B cell (primary cell): Measurements from ENCODE around the gene PEPD. TPM values are rescaled to one million over a fixed set of nuclear protein-coding genes. Genes with fewer than 3 reads are reported as not detected.

Source experiments
- ATAC-seq: fragments of 200-7000 bp; cut with Tn5 transposase; one replicate; pipeline ENCODE4 v1.10.0; 2021; ENCODE audit warnings: low read depth, mild to moderate bottlenecking, moderate number of reproducible peaks, moderate library complexity
- CTCF ChIA-PET: fragments of 350-600 bp; sonication (Branson Sonifier 250); formaldehyde crosslinking; loops from one replicate; lab custom pipeline; 2021; ENCODE audit warnings: antibody characterized with exemption, inconsistent platforms; lab: Charles Lee
- POLR2A ChIA-PET: fragments of 350-600 bp; sonication (Branson Sonifier 250); formaldehyde crosslinking; loops from one replicate; lab custom pipeline; 2021; ENCODE audit warnings: antibody characterized with exemption; lab: Charles Lee
- DNase-seq: peaks from one replicate; pipeline ENCODE4 v3.0.0; 2013
- H2AFZ ChIP-seq: 2 replicates; pipeline ENCODE4 v1.6.1; 2012; ENCODE audit warnings: mild to moderate bottlenecking, low read depth, low read length; ENCODE audit not compliant: insufficient read depth, poor library complexity, severe bottlenecking
- H3K27ac ChIP-seq, 2 donors: 1 replicate in 1 of 2; 2 replicates in 1 of 2; pipeline ENCODE4 v1.5.1; 2012 to 2013; ENCODE audit warnings: low read length in 2 of 2, mild to moderate bottlenecking in 2 of 2, moderate library complexity in 1 of 2
- H3K27me3 ChIP-seq, 4 experiments: fragments of 200-600 bp in 1 of 4; sonication (generic) in 1 of 4; replicated peaks in 1 of 4; 1 replicate in 2 of 4; 2 replicates in 2 of 4; pipeline versions ENCODE4 v1.6.1 to v1.7.0; 2013 to 2016; ENCODE audit warnings: low read length in 3 of 4, mild to moderate bottlenecking in 2 of 4, mixed read lengths in 1 of 4, moderate library complexity in 1 of 4; ENCODE audit not compliant: insufficient read depth in 4 of 4, control insufficient read depth in 3 of 4; ENCODE audit errors: control extremely low read depth in 1 of 4
- H3K36me3 ChIP-seq, 2 experiments: replicated peaks in 1 of 2; 1 replicate in 1 of 2; 2 replicates in 1 of 2; pipeline versions ENCODE4 v1.6.1 to v1.7.1; 2013; ENCODE audit warnings: low read length in 1 of 2; ENCODE audit not compliant: insufficient read depth in 2 of 2, control insufficient read depth in 1 of 2; ENCODE audit errors: control extremely low read depth in 1 of 2, extremely low read depth in 1 of 2
- H3K4me1 ChIP-seq, 2 donors: fragments of 200-600 bp in 1 of 2; sonication (generic) in 1 of 2; 1 replicate in 1 of 2; 2 replicates in 1 of 2; pipeline versions ENCODE4 v1.5.1 to v1.6.1; 2013 to 2017; ENCODE audit warnings: low read length in 2 of 2; ENCODE audit not compliant: control insufficient read depth in 2 of 2, insufficient read depth in 2 of 2
- H3K4me2 ChIP-seq: replicated peaks from 2 replicates; pipeline ENCODE3; 2012; ENCODE audit warnings: mild to moderate bottlenecking, low read depth, low read length; ENCODE audit not compliant: poor library complexity, severe bottlenecking
- H3K4me3 ChIP-seq, 5 experiments: fragments of 200-600 bp in 1 of 5; sonication (generic) in 1 of 5; 1 replicate in 3 of 5; 2 replicates in 2 of 5; pipeline versions ENCODE4 v1.5.1 to v1.7.0; 2011 to 2016; ENCODE audit warnings: low read length in 4 of 5, mild to moderate bottlenecking in 4 of 5, low read depth in 2 of 5, control low read depth in 1 of 5, moderate library complexity in 1 of 5; ENCODE audit not compliant: insufficient read depth in 1 of 5; ENCODE audit errors: control extremely low read depth in 1 of 5, extremely low read depth in 1 of 5
- H3K79me2 ChIP-seq: fragments of 200-600 bp; sonication (generic); one replicate; pipeline ENCODE4 v1.6.0; 2016; ENCODE audit warnings: low read length; ENCODE audit not compliant: control insufficient read depth, insufficient read depth
- H3K9ac ChIP-seq: fragments of 200-600 bp; sonication (generic); 2 replicates; pipeline ENCODE4 v1.6.1; 2017; ENCODE audit warnings: mild to moderate bottlenecking, low read length, moderate library complexity
- H3K9me3 ChIP-seq, 3 donors: one replicate each; pipeline versions ENCODE4 v1.6.1 to v1.7.1; 2013; ENCODE audit warnings: low read length in 2 of 3; ENCODE audit not compliant: control insufficient read depth in 2 of 3, insufficient read depth in 1 of 3; ENCODE audit errors: control extremely low read depth in 1 of 3
- H4K20me1 ChIP-seq: 2 replicates; pipeline ENCODE4 v1.6.0; 2012; ENCODE audit warnings: mild to moderate bottlenecking, low read length; ENCODE audit not compliant: insufficient read depth, control insufficient read depth, poor library complexity, severe bottlenecking
- H3K27ac Mint-ChIP-seq: one replicate; pipeline ENCODE4 v1.8.0; 2021; ENCODE audit warnings: mixed read lengths
- H3K27me3 Mint-ChIP-seq: one replicate; pipeline ENCODE4 v1.8.0; 2021; ENCODE audit warnings: mixed read lengths
- H3K4me1 Mint-ChIP-seq: one replicate; pipeline ENCODE4 v1.8.0; 2021; ENCODE audit warnings: mixed read lengths
- H3K4me3 Mint-ChIP-seq: one replicate; pipeline ENCODE4 v1.8.0; 2021; ENCODE audit warnings: mixed read lengths
- H3K9me3 Mint-ChIP-seq: one replicate; pipeline ENCODE4 v1.8.0; 2022; ENCODE audit warnings: mixed read lengths; ENCODE audit not compliant: insufficient read depth
- EZH2 ChIP-seq: IDR thresholded peaks from 2 replicates; pipeline ENCODE4 v1.6.1; 2012; ENCODE audit warnings: borderline replicate concordance, low read depth, mild to moderate bottlenecking, moderate library complexity, low read length; ENCODE audit not compliant: insufficient read depth, poor library complexity, severe bottlenecking
- whole genome bisulfite sequencing: methylation state at CpG from one replicate; pipeline ENCODE4 v1.1.5; 2013; ENCODE audit warnings: missing lambda C conversion rate; ENCODE audit not compliant: insufficient coverage; 5-methylcytosine and 5-hydroxymethylcytosine counted together
- intact Hi-C: fragments of 100-400 bp; cut with micrococcal nuclease; formaldehyde crosslinking; loops from one replicate; pipeline ENCODE4 v1.10.0; 2022
- polyA plus RNA-seq: library from polyadenylated mRNA; depleted of rRNA; stranded (reverse); fragments of >200 nt; gene quantifications from 2 replicates; pipeline ENCODE4 v1.2.3, GENCODE V29; 2012
- total RNA-seq, 2 donors: library from RNA; stranded (reverse); fragments of 120-200 nt in 1 of 2; gene quantifications; 1 replicate in 1 of 2; 2 replicates in 1 of 2; pipeline versions ENCODE4 v1.2.3 to v1.2.4, GENCODE V29; 2013 to 2022
- TF ChIP-seq, protein P1 (sequence below): fragments of 200-600 bp; IDR thresholded peaks from one replicate; pipeline ENCODE4 v1.8.0; 2022; ENCODE audit warnings: antibody characterized with exemption, mild to moderate bottlenecking

PEPD gene
- total and polyA plus RNA-seq, 2 donors (not counting 1 experiment from before 2014, with no cell fraction given), result 36.4 to 42.7 TPM

DNA sequence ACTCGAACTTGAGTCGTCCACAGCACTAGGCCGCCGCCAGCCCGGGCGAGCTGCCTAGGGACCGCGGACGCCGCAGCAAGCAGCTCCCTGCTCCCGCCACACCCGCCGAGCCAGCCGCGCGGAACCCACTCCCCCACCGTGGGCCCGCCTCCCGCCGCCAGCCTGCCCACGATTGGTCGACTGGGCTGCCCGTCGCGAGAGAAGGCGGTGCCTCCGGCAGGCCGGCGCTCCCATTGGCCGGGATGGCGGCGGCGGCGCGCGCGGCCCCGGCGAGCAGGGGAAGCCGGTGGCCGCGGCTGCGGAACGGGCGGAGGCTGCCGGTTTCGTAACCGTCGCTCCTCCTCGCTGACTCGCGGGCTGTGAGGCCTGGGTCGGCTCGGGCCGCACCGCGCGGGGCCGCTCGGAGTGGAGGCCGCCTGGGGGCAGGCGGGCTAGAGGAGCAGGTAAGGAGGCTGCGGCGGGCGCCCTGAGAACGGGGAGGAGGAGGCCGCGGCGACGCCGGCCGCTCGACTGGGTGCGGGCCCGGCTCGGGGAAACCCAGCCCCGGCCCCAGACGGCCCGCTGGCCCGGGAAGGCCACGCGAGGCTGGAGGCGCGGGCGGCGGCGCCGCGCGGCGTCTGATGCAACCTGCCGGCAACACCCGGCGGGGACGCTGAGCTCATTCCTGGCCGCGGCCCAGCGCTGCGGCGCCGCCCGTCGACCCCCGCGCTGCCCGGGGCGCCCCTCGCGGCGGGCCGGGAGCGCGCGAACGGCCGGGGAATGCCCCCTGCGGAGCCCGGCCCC lies 147.9 kb downstream of the PEPD start, which contains the start of gene CEBPG:
CEBPG (plus strand) TSS at position 257 of the 783 bp plus-strand sequence. CDS start 5,531 bp downstream, outside the sequence.
- CTCF ChIA-PET, result interaction anchor here (1.2 to 1.8 kb wide), 5 partner anchors 11 to 197 kb away, joined by 3 to 8 read pairs (median 6); no protein-coding TSS in a partner anchor
- Histone ChIP-seq H2AFZ (peak within 1 kb of the TSS; percentile 83), H3K4me3 (peak within 1 kb of the TSS; percentile 69 to 91 (median 83)), H3K79me2 (peaks cover 46% of the 10 kb centered on the region), H3K4me1 (peaks cover 20 to 24% of the 10 kb centered on the region in 2 donors), H3K4me2 (peak within 1 kb of the TSS; percentile 96), H3K36me3 (no peaks in the 10 kb centered on the region), H4K20me1 (peaks cover 46% of the 10 kb centered on the region), H3K9me3 (no peaks in the 10 kb centered on the region), H3K9ac (peak within 1 kb of the TSS; percentile 89), H3K27me3 (no peaks in the 10 kb centered on the region), H3K27ac (peak within 1 kb of the TSS; percentile 90 to 96)
- Mint-ChIP-seq H3K27ac (peak within 1 kb of the TSS; percentile 95), H3K4me1 (peaks cover 42% of the 10 kb centered on the region), H3K27me3 (no peaks in the 10 kb centered on the region), H3K4me3 (peak within 1 kb of the TSS; percentile 89), H3K9me3 (no peaks in the 10 kb centered on the region)
- POLR2A ChIA-PET, result interaction anchor here (0.5 to 2.1 kb wide), 3 partner anchors 59 to 197 kb away, joined by 3 to 11 read pairs (median 10); no protein-coding TSS in a partner anchor
- under 1% methylated on average over 118 of the region's 118 CpGs for WGBS
- DNase-seq (peak; percentile 96), ATAC-seq (peak; percentile 87)
- intact Hi-C loops, result loop anchor here (2.0 to 5.0 kb wide), 4 partner anchors 33 to 899 kb away; partner anchors contain the start of genes CEBPA and PEPD
- TF ChIP-seq EZH2, result no peak
- TF ChIP-seq, protein P1, sequence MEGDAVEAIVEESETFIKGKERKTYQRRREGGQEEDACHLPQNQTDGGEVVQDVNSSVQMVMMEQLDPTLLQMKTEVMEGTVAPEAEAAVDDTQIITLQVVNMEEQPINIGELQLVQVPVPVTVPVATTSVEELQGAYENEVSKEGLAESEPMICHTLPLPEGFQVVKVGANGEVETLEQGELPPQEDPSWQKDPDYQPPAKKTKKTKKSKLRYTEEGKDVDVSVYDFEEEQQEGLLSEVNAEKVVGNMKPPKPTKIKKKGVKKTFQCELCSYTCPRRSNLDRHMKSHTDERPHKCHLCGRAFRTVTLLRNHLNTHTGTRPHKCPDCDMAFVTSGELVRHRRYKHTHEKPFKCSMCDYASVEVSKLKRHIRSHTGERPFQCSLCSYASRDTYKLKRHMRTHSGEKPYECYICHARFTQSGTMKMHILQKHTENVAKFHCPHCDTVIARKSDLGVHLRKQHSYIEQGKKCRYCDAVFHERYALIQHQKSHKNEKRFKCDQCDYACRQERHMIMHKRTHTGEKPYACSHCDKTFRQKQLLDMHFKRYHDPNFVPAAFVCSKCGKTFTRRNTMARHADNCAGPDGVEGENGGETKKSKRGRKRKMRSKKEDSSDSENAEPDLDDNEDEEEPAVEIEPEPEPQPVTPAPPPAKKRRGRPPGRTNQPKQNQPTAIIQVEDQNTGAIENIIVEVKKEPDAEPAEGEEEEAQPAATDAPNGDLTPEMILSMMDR, result peak; percentile 22

DNA sequence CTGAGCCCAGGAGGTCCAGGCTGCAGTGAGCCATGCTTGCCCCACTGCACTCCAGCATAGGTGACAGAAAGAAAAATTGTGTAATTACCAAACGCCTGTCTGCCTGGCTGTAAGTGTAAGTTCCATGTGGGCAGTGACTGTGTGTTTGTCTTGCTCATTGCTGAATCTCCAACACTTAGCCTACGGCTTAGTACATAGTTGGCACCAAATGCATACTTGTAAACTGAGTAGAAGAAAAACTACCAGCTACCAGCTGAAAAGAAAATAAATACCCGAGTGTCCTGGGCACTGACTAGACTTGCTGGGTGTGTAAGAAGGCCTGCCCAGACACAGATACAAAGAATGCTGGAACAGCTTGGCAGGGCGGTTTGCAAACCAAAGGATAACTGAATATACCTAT lies 150.8 kb downstream of the PEPD start:
- Histone ChIP-seq H3K79me2 (peaks cover 18% of the 10 kb centered on the region), H3K9ac (no peak overlapping the region), H3K27me3 (peaks cover 0 to 7% (median 3%) of the 10 kb centered on the region in 4 experiments), H3K9me3 (no peaks in the 10 kb centered on the region), H3K4me2 (no peak overlapping the region), H3K4me1 (peaks cover 19 to 24% of the 10 kb centered on the region in 2 donors), H3K36me3 (no peaks in the 10 kb centered on the region), H4K20me1 (peaks cover 17% of the 10 kb centered on the region), H2AFZ (no peak overlapping the region), H3K4me3 (no peak overlapping the region), H3K27ac (no peak overlapping the region)
- Mint-ChIP-seq H3K9me3 (no peaks in the 10 kb centered on the region), H3K27me3 (peaks cover 9% of the 10 kb centered on the region), H3K4me3 (no peak overlapping the region), H3K4me1 (peaks cover 20% of the 10 kb centered on the region), H3K27ac (no peak overlapping the region)
- intact Hi-C loops, result loop anchor here (5.0 kb wide), 1 partner anchor 902 kb away; no protein-coding TSS in a partner anchor
- 100% methylated on average over 1 of the region's 4 CpGs for WGBS
- ChIA-PET POLR2A (no interaction called here), CTCF (interaction anchor here (1.2 to 1.6 kb wide), 3 partner anchors 68 to 194 kb away, joined by 3 to 4 read pairs (median 3); no protein-coding TSS in a partner anchor)
- DNase-seq (no peak), ATAC-seq (no peak)
- TF ChIP-seq, protein P1, result no peak
- no peak for TF ChIP-seq EZH2
